B cell (primary cell): ENCODE data around the gene MAEA. TPM values are rescaled to one million over a fixed set of nuclear protein-coding genes. Genes with fewer than 3 reads are reported as not detected.
"Not testable (repeated sequence)": the region's sequence is repeated elsewhere in the genome, so short reads cannot be mapped to it uniquely, and the experiment has no call there.

ENCODE experiments used
- ATAC-seq: fragments of 200-7000 bp; cut with Tn5 transposase; one replicate; pipeline ENCODE4 v1.10.0; 2021; ENCODE audit warnings: low read depth, mild to moderate bottlenecking, moderate number of reproducible peaks, moderate library complexity
- CTCF ChIA-PET: fragments of 350-600 bp; sonication (Branson Sonifier 250); formaldehyde crosslinking; loops from one replicate; lab custom pipeline; 2021; ENCODE audit warnings: antibody characterized with exemption, inconsistent platforms; lab: Charles Lee
- POLR2A ChIA-PET: fragments of 350-600 bp; sonication (Branson Sonifier 250); formaldehyde crosslinking; loops from one replicate; lab custom pipeline; 2021; ENCODE audit warnings: antibody characterized with exemption; lab: Charles Lee
- DNase-seq: peaks from one replicate; pipeline ENCODE4 v3.0.0; 2013
- H2AFZ ChIP-seq: 2 replicates; pipeline ENCODE4 v1.6.1; 2012; ENCODE audit warnings: mild to moderate bottlenecking, low read depth, low read length; ENCODE audit not compliant: insufficient read depth, poor library complexity, severe bottlenecking
- H3K27ac ChIP-seq, 2 donors: 1 replicate in 1 of 2; 2 replicates in 1 of 2; pipeline ENCODE4 v1.5.1; 2012 to 2013; ENCODE audit warnings: low read length in 2 of 2, mild to moderate bottlenecking in 2 of 2, moderate library complexity in 1 of 2
- H3K27me3 ChIP-seq, 4 experiments: fragments of 200-600 bp in 1 of 4; sonication (generic) in 1 of 4; replicated peaks in 1 of 4; 1 replicate in 2 of 4; 2 replicates in 2 of 4; pipeline versions ENCODE4 v1.6.1 to v1.7.0; 2013 to 2016; ENCODE audit warnings: low read length in 3 of 4, mild to moderate bottlenecking in 2 of 4, mixed read lengths in 1 of 4, moderate library complexity in 1 of 4; ENCODE audit not compliant: insufficient read depth in 4 of 4, control insufficient read depth in 3 of 4; ENCODE audit errors: control extremely low read depth in 1 of 4
- H3K36me3 ChIP-seq, 2 experiments: replicated peaks in 1 of 2; 1 replicate in 1 of 2; 2 replicates in 1 of 2; pipeline versions ENCODE4 v1.6.1 to v1.7.1; 2013; ENCODE audit warnings: low read length in 1 of 2; ENCODE audit not compliant: insufficient read depth in 2 of 2, control insufficient read depth in 1 of 2; ENCODE audit errors: control extremely low read depth in 1 of 2, extremely low read depth in 1 of 2
- H3K4me1 ChIP-seq, 2 donors: fragments of 200-600 bp in 1 of 2; sonication (generic) in 1 of 2; 1 replicate in 1 of 2; 2 replicates in 1 of 2; pipeline versions ENCODE4 v1.5.1 to v1.6.1; 2013 to 2017; ENCODE audit warnings: low read length in 2 of 2; ENCODE audit not compliant: control insufficient read depth in 2 of 2, insufficient read depth in 2 of 2
- H3K4me2 ChIP-seq: replicated peaks from 2 replicates; pipeline ENCODE3; 2012; ENCODE audit warnings: mild to moderate bottlenecking, low read depth, low read length; ENCODE audit not compliant: poor library complexity, severe bottlenecking
- H3K4me3 ChIP-seq, 5 experiments: fragments of 200-600 bp in 1 of 5; sonication (generic) in 1 of 5; 1 replicate in 3 of 5; 2 replicates in 2 of 5; pipeline versions ENCODE4 v1.5.1 to v1.7.0; 2011 to 2016; ENCODE audit warnings: low read length in 4 of 5, mild to moderate bottlenecking in 4 of 5, low read depth in 2 of 5, control low read depth in 1 of 5, moderate library complexity in 1 of 5; ENCODE audit not compliant: insufficient read depth in 1 of 5; ENCODE audit errors: control extremely low read depth in 1 of 5, extremely low read depth in 1 of 5
- H3K79me2 ChIP-seq: fragments of 200-600 bp; sonication (generic); one replicate; pipeline ENCODE4 v1.6.0; 2016; ENCODE audit warnings: low read length; ENCODE audit not compliant: control insufficient read depth, insufficient read depth
- H3K9ac ChIP-seq: fragments of 200-600 bp; sonication (generic); 2 replicates; pipeline ENCODE4 v1.6.1; 2017; ENCODE audit warnings: mild to moderate bottlenecking, low read length, moderate library complexity
- H3K9me3 ChIP-seq, 3 donors: one replicate each; pipeline versions ENCODE4 v1.6.1 to v1.7.1; 2013; ENCODE audit warnings: low read length in 2 of 3; ENCODE audit not compliant: control insufficient read depth in 2 of 3, insufficient read depth in 1 of 3; ENCODE audit errors: control extremely low read depth in 1 of 3
- H4K20me1 ChIP-seq: 2 replicates; pipeline ENCODE4 v1.6.0; 2012; ENCODE audit warnings: mild to moderate bottlenecking, low read length; ENCODE audit not compliant: insufficient read depth, control insufficient read depth, poor library complexity, severe bottlenecking
- H3K27ac Mint-ChIP-seq: one replicate; pipeline ENCODE4 v1.8.0; 2021; ENCODE audit warnings: mixed read lengths
- H3K27me3 Mint-ChIP-seq: one replicate; pipeline ENCODE4 v1.8.0; 2021; ENCODE audit warnings: mixed read lengths
- H3K4me1 Mint-ChIP-seq: one replicate; pipeline ENCODE4 v1.8.0; 2021; ENCODE audit warnings: mixed read lengths
- H3K4me3 Mint-ChIP-seq: one replicate; pipeline ENCODE4 v1.8.0; 2021; ENCODE audit warnings: mixed read lengths
- H3K9me3 Mint-ChIP-seq: one replicate; pipeline ENCODE4 v1.8.0; 2022; ENCODE audit warnings: mixed read lengths; ENCODE audit not compliant: insufficient read depth
- EZH2 ChIP-seq: IDR thresholded peaks from 2 replicates; pipeline ENCODE4 v1.6.1; 2012; ENCODE audit warnings: borderline replicate concordance, low read depth, mild to moderate bottlenecking, moderate library complexity, low read length; ENCODE audit not compliant: insufficient read depth, poor library complexity, severe bottlenecking
- WGBS: methylation state at CpG from one replicate; pipeline ENCODE4 v1.1.5; 2013; ENCODE audit warnings: missing lambda C conversion rate; ENCODE audit not compliant: insufficient coverage; 5-methylcytosine and 5-hydroxymethylcytosine counted together
- intact Hi-C: fragments of 100-400 bp; cut with micrococcal nuclease; formaldehyde crosslinking; loops from one replicate; pipeline ENCODE4 v1.10.0; 2022
- polyA plus RNA-seq: library from polyadenylated mRNA; depleted of rRNA; stranded (reverse); fragments of >200 nt; gene quantifications from 2 replicates; pipeline ENCODE4 v1.2.3, GENCODE V29; 2012
- total RNA-seq, 2 donors: library from RNA; stranded (reverse); fragments of 120-200 nt in 1 of 2; gene quantifications; 1 replicate in 1 of 2; 2 replicates in 1 of 2; pipeline versions ENCODE4 v1.2.3 to v1.2.4, GENCODE V29; 2013 to 2022
- TF ChIP-seq, protein P1 (sequence below): fragments of 200-600 bp; IDR thresholded peaks from one replicate; pipeline ENCODE4 v1.8.0; 2022; ENCODE audit warnings: antibody characterized with exemption, mild to moderate bottlenecking

MAEA gene
- total and polyA plus RNA-seq, 2 donors (not counting 1 experiment from before 2014, with no cell fraction given) = 106 to 107 TPM

- H3K36me3 ChIP-seq = peaks cover 0 to 49% of the 10 kb centered on the region in 2 experiments
- H3K79me2 ChIP-seq = peaks cover 50% of the 10 kb centered on the region
- intact Hi-C loops = no loop called here
- TF ChIP-seq, protein P1, sequence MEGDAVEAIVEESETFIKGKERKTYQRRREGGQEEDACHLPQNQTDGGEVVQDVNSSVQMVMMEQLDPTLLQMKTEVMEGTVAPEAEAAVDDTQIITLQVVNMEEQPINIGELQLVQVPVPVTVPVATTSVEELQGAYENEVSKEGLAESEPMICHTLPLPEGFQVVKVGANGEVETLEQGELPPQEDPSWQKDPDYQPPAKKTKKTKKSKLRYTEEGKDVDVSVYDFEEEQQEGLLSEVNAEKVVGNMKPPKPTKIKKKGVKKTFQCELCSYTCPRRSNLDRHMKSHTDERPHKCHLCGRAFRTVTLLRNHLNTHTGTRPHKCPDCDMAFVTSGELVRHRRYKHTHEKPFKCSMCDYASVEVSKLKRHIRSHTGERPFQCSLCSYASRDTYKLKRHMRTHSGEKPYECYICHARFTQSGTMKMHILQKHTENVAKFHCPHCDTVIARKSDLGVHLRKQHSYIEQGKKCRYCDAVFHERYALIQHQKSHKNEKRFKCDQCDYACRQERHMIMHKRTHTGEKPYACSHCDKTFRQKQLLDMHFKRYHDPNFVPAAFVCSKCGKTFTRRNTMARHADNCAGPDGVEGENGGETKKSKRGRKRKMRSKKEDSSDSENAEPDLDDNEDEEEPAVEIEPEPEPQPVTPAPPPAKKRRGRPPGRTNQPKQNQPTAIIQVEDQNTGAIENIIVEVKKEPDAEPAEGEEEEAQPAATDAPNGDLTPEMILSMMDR = no peak
- TF ChIP-seq EZH2 = no peak
- DNase-seq (no peak), ATAC-seq (no peak)
- 98% methylated on average over 11 of the region's 11 CpGs for WGBS
- Mint-ChIP-seq H3K27me3 (no peaks in the 10 kb centered on the region), H3K9me3 (no peaks in the 10 kb centered on the region), H3K4me1 (no peaks in the 10 kb centered on the region), H3K27ac (no peak overlapping the region), H3K4me3 (no peak overlapping the region)
- peaks cover 41% of the 10 kb centered on the region for H4K20me1 ChIP-seq
- H2AFZ ChIP-seq = no peak overlapping the region
- no peaks in the 10 kb centered on the region for H3K4me1 ChIP-seq
- no peak overlapping the region for H3K4me2 ChIP-seq
- H3K27ac ChIP-seq = no peak overlapping the region
- no peaks in the 10 kb centered on the region for H3K9me3 ChIP-seq
- no peak overlapping the region for H3K4me3 ChIP-seq
- H3K27me3 ChIP-seq = no peaks in the 10 kb centered on the region
- no peak overlapping the region for H3K9ac ChIP-seq
- POLR2A ChIA-PET = no interaction called here
- CTCF ChIA-PET = no interaction called here
Measured at GRCh38 chr4:1323635-1324442, 34.1 kb downstream of the MAEA start.

- intact Hi-C loops, H3K4me3 ChIP-seq, CTCF ChIA-PET, H3K4me2 ChIP-seq, H2AFZ ChIP-seq, H3K4me1 ChIP-seq, H3K4me3 Mint-ChIP-seq, H3K27me3 Mint-ChIP-seq, H3K9ac ChIP-seq, H3K9me3 Mint-ChIP-seq, H3K9me3 ChIP-seq, H3K27me3 ChIP-seq, ATAC-seq, H3K27ac Mint-ChIP-seq, DNase-seq, H3K27ac ChIP-seq, POLR2A ChIA-PET, H3K4me1 Mint-ChIP-seq: not testable (repeated sequence)
- WGBS = 97% methylated on average over 20 of the region's 20 CpGs
- Histone ChIP-seq H4K20me1 (peaks cover 45% of the 10 kb centered on the region), H3K79me2 (peaks cover 47% of the 10 kb centered on the region), H3K36me3 (peaks cover 0 to 52% of the 10 kb centered on the region in 2 experiments)
Measured at GRCh38 chr4:1324443-1325175, 34.9 kb downstream of the MAEA start.
